NCI-H1048 (cell line): Measurements from ENCODE around the gene SULT2B1.
A peak's percentile ranks its signal among the peaks of the same experiment; 100 is the strongest.
"Not testable (repeated sequence)": the region's sequence is repeated elsewhere in the genome, so short reads cannot be mapped to it uniquely, and the experiment has no call there.

ENCODE experiments used
- DNase-seq: peaks from one replicate; lab custom pipeline; 2025; lab: John Stamatoyannopoulos, UW

SULT2B1 gene

DNA sequence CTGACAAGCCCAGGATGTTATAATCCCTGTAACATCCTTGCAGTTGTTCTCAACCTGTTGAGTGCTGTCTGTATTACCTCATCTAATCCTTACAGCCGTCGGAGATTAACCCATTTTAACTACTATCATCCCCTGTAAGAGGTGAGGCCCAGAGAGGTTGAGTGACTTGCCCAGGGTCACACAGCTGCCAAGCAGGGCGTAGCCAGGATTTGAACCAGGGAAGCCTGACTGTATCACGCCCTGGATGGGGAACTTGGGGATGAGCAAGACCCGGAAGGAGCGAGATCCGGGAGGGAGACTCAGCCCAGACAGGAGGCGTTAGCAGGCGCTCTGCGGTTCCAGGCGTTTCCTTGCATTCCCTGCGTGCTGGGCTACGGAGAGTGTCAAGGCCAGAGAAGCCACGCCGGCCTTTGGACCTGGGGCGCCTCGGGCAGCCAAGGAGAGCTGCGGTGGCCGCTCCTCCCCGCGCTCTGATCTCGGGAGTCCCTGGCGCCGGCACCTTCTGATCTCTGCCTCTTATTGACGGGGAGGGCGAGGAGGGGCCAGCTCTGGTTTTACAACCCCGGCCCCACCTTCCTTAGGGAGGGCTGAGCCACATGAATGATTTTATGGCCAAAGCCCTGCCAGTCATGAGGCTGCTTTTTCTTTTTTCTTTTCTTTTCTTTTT is 6.2 kb downstream of the SULT2B1 start:
- no peak for DNase-seq

DNA sequence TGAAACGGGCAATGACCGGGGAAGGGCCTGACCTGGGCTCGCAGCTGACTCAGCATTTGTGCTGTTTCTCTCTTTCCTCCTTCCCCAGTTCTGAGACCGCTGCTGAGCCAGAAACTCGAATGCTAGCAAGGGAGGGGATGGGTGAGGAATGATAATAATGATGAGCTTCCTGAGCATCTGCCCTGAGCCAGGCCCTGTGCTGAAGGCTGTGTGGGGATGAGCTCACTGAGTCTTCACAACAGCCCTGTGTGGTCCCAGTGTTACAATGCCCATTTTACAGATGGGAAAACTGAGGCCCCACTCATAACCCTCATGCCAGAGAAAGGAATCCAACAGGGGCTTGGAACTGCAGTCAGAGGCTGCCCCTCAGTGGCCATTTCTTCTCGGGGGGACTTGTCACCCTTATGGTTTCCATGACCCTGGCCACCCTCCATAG is 8.1 kb downstream of the SULT2B1 start:
- DNase-seq, result no peak

DNA sequence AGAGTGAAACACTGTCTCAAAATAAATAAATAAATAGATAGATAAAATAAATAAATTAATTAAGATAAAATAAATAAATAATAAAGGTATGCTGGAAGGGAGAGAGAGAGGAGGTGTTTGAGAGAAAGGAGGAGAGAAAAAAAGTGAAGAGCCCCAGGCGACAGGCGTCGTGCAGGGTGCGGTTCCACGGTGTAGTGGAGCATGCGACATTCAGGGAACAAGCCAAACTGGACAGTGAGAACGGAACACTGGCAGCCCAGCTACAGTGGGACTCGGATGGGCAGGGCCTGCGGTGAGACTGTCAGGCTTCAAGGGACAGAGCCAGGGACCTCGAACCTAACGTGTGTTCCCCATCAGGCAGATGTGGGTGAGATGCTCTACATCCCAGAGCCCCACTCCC is 9.4 kb downstream of the SULT2B1 start:
- DNase-seq, result no peak

DNA sequence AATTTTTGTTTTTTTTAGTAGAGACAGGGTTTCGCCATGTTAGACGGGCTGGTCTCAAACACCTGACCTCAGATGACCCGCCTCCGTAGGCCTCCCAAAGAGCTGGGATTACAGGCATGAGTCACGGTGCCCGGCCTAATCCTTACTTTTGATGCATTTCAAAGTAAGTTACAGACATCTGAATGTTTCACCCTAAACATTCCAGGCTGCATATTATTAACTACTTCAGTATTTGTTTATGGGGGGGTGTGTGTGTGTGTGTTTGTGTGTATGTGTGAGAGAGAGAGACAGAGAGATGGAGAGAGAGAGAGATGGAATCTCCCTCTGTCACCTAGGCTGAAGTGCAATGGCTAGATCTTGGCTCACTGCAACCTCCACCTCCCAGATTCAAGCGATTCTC is 13.1 kb downstream of the SULT2B1 start:
- no peak for DNase-seq

DNA sequence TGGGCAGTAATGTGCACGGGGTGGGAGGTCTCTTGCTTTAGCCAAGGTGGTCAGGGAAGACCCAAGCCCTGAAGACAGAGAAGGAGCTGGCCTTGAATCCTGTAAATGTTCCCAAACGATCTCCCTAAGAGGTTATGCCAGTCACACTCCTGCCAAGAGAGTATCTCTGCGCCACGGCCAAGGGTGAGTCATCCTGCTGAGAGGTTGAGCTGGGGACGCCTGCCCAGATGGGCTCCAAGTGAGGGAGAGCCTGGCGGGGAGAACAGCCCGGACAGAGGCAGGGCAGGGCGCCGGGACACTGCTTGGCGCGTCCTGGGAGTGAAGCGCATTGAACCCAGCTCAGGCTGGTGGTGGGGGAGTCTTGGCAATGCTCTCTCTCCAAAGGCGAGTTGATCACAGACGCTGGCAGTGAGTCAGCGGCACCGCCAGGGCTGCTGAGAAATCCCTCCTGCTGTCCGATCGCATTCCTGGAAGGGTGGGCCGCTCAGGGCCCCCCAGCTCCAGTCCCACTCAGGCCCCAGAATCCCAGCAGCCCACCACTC is 16.4 kb downstream of the SULT2B1 start:
- DNase-seq, result no peak

DNA sequence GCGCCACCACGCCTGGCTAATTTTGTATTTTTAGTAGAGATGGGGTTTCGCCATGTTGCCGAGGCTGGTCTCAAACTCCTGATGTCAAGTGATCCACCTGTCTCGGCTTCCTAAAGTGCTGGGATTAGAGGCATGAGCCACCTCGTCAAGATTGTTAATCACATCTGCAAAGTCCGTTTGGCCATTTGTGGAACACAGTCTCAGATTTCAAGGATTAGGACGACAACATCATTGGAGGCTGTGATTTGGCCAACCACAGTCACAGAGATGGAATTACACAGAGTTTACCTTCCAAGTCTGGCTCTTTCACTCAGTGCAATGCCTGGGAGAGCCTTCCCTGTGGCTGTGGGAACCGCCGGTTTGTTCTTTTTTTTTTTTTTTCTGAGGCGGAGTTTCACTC is 17.8 kb downstream of the SULT2B1 start:
- no peak for DNase-seq

DNA sequence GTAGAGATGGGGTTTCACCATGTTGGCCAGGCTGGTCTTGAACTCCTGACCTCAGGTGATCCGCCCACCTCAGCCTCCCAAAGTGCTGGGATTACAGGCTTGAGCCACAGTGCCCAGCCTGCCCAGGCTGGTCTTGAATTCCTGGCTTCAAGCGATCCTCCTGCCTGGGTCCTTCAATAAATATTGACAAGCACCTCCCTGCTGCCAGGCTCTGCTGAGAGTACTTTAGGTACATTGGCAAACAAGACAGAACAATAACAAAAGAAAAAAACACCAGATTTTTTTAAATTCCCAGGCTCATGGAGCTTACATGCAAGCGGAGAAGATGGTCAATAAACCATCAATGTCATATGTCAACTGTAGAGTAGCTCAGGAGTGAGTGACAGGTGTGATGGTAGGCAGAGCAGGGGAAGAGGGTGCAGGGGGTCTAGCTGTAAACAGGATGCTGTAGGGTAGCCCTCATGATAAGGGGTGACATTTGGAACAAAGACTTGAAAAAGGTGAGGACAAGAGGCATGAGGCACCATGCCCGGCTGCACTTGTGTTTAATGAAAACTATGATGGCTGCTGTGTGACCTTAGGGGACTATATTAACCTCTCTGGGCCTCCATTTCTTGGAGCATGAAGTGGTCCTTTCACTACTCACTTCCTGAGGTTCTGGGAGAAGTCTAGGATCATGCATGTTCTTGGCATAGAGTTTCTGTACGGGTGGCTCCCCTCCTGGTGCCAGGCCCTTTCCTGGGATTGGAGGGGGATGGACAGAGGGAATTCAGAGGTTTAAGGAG is 19.6 kb downstream of the SULT2B1 start:
- no peak for DNase-seq

DNA sequence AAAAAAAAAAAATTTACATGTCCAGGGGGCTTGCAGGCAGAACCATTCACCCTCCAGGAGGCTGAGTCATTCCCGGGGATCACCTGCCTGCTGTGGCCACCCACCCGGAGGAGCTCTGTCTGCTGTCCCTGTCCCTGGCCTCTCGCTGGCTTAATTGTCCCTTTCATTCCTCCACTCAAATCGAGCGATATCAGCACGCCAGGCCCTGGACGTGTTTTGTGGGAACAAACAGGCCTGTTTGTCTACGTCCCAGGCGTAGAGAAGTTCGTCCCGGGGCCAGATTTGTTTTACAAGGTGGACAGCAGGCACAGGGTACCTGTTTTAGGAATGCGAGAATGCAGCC is 21.2 kb downstream of the SULT2B1 start:
- DNase-seq, result no peak

DNA sequence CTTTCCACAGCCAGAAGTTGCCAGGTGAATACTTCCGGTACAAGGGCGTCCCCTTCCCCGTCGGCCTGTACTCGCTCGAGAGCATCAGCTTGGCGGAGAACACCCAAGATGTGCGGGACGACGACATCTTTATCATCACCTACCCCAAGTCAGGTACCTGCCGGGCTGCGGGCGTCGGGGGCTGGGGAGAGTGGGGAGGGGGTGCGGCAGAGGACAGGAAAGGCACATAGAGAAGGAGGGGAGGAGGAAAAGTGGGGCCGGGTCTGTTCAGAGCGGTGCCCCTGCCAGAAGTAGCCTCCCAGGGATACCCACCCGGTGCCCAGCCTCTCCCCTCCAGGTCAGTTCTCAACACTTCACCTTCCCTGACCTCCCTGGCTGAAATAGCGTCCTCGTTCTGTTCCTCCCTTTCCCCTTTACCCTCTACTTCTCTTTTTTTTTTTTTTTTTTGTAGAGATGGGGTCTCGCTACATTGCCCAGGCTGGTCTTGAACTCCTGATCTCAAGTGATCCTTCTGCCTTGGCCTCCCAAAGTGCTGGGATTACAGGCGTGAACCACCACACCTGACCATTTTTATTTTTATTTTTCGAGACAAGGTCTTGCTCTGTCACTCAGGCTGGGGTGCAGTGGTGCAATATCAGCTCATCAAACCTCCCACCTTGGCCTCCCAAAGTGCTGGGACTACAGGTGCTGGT is 24.1 kb downstream of the SULT2B1 start:
- DNase-seq, result no peak

DNA sequence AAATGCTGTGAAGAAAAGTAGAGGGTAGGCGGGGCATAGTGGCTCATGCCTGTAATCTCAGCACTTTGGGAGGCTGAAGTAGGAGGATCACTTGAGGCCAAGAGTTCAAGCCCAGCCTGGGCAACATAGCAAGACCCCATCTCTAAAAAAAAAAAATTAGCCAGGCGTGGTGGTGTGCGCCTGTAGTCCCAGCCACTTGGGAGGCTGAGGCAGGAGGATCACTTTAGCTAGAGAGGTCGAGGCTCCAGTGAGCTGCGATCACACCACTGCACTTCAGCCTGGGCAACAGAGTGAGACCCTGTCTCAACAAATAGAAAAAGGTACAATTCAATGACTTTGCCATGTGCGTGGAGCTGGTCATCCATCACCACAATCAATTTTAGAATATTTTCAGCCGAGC is 25.9 kb downstream of the SULT2B1 start:
- DNase-seq, result not testable (repeated sequence)

DNA sequence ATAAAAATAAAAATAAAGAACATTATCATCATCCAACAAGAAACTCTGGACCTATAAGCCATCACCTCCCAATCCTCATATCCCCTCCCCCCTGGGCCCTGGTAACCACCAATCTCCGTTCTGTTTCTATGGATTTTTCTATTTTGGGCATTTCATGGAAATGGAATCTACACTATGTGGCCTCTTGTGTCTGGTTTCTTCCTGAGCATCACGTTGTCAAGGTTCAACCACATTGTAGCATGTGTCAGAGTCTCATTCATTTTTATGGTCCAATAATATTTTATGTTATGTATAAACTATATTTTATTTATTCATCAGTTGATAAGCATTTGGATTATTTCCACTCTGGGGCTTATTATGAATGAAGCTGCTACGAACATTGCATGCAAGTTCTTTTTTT is 26.9 kb downstream of the SULT2B1 start:
- DNase-seq, result no peak

DNA sequence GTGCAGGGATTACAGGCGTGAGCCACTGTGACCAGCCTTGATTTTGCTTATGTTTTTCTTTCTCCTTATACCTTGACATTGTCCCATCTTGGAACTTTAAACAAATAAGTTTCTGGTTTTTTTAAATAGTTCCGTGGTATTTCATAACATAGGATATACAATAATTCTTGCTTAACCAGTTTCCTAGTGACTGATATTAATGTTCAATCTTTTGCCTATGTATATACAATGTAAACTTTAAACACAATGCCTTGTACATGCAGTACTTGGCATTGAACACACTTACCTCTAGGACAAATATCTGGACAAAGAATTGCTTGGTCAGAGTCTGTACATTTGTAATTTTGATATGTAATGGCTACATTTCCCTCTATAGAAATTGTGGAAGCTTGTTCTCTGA is 30.2 kb downstream of the SULT2B1 start:
- no peak for DNase-seq

DNA sequence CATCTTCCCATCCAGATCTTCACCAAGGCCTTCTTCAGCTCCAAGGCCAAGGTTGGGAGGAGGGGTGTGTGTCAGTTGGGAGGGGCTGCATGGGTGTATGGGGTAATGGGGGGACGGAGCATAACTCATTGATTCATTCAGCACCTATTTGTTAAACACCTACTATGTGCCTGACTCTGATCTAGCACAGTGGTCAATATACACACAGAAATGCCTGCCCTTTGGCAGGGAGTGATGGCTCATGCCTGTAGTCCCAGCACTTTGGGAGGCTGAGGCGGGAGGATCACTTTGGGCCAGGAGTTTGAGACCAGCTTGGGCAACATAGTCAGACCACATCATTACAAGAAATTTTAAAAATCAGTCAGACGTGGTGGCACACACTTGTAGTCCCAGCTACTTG is 35.4 kb downstream of the SULT2B1 start:
- no peak for DNase-seq

DNA sequence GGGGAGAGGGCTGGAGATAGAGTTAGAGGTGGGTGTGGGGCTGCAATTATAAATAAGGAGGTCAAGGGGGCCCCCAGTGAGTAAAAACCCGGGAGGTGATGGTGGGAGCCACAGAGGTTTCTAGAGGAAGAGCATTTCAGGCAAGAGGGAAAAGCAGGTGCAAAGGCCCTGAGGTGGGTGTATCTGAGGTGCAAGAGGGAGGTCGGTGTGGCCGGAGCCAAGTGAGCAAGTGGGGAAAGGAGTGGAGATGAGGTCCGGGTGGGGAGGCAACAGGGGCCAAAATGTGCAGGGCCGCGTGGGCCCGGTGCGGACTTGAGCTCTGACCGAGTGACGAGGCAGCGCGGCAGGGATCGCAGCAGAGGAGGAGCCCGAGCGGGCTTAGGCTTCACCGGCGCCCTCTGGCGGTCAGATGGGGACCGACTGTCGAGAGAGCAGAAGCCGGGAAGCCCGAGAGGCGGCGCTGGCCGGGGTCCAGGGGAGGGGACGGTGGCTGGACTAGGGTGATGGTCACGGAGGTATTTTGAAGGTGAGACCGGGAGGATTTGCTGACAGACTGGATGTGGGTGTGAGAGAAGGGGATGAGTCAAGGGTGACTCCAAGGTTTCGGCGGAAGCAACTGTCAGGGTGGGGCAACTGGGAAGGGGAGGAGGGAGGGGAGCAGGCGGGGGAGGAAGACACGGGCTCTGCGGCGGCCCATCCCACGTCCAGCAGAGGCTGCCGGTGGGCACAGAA is 36.9 kb downstream of the SULT2B1 start:
- peak; percentile 85 for DNase-seq

DNA sequence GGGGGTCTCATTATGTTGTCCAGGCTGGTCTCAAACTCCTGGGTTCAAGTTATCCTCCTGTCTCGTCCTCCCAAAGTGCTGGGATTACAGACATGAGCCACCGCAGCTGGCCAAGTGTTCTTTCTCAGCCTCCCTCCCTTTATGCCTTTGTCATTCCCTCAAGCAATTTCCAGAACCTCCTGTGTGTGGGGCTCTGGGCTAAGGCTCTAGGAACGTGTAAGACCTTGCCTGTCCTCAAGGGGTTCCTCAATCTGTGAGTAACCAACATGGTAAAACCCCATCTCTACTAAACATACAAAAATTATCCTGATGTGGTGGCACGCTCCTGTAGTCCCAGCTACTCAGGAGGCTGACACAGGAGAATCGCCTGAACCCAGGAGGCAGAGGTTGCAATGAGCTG is 39.0 kb downstream of the SULT2B1 start:
- DNase-seq, result no peak

DNA sequence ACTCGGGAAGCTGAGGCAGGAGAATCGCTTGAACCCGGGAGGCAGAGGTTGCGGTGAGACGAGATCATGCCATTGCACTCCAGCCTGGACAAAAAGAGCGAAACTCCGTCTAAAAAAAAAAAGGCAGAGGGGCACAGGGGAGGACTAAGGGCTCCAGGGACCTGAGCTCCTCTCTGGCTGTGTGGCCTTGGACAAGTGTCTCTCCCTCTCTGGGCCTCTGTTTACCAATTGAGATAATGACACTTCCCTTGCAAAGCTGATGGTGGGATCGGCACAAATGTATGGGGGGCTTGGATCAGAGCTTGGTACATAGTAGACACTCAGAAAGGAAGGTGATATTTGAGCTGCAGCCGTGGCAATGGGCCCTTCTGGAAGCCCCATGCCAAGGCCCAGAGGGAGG is 43.2 kb downstream of the SULT2B1 start:
- DNase-seq, result no peak

DNA sequence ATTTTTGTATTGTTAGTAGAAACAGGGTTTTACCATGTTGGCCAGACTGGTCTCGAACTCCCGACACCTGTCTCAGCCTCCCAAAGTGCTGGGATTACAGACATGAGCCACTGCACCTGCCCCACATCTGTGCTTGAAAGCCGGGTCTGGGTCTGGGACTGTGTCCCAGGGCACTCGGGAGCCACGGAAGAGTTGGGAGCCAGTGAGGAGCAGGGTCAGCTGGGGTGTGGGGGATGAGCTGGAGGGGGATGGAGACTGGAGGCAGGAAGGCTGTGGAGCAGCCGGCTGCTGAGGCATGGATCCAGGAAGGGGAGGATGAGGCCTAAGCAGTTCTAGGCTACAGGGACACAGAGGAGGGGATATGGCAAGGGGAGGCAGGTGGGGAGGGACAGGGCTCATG is 43.9 kb downstream of the SULT2B1 start:
- DNase-seq, result no peak

DNA sequence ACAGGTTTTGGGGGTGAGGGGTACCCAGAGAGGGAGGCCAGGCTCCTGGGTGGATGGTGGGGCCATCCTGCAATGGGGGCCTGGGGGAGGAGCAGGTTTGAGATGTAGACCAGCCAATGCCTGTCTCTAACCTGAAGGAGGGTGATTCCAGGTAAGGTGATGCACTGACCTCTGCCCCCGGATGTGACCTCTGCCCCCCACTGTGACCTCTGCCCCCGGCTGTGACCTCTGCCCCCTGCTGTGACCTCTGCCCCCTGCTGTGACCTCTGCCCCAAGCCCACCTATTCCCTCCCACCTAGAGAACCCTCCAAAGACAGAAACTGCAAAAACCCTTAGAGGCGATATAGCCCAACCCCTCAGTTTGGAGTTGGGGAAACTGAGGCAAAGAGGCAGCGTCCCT is 44.3 kb downstream of the SULT2B1 start:
- no peak for DNase-seq

DNA sequence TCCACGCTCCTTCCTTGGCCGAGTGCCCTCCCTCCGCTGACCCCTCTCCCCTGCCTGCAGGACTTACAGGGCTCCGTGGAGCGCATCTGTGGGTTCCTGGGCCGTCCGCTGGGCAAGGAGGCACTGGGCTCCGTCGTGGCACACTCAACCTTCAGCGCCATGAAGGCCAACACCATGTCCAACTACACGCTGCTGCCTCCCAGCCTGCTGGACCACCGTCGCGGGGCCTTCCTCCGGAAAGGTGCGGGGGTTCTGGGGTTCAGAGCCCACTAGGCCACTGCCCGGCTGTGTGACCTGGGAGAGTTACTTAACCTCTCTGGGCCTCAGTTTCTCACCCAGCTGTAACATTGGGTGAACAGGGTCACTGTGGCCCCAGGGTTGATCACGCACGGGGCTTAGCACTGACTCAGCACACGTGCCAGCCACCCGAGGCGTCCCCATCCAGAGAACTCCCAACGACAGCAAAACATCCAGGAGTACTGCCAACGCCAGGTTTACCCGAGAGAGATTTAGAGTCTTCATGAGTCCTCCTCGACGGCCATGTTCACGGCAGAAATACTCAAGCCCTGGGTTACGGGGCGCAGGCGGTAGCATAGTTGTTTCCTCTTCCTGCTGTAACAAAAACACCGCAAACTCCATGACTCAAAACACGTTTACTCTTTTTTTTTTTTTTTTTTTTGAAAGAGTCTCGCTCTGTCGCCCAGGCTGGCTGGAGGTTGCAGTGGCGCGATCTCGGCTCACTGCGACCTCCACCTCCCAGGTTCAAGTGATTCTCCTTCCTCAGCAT is 44.9 kb downstream of the SULT2B1 start:
- DNase-seq, result no peak

DNA sequence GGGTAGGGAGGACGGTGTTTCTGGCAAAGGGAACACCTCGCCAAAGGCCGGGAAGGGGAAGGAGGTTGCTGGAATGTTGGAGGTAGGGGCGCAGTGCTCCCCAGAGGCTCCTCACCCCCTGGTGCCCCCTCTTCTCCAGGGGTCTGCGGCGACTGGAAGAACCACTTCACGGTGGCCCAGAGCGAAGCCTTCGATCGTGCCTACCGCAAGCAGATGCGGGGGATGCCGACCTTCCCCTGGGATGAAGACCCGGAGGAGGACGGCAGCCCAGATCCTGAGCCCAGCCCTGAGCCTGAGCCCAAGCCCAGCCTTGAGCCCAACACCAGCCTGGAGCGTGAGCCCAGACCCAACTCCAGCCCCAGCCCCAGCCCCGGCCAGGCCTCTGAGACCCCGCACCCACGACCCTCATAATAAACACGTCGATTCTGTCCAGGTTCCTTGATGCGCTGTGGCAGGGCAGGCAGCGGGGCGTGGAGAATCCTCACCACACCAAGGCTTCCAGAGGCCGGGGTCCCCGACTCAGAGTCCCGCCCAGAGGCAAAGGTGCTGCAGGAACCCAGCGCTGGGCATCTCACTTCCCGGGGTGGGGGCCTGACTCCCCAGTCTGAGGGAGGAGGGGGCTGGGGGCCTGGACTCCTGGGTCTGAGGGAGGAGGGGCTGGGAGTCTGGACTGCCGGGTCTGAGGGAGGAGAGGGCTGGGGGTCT is 47.2 kb downstream of the SULT2B1 start:
- no peak for DNase-seq
